ENCODE measurements around the gene RFX7. TPM values are rescaled to one million over a fixed set of nuclear protein-coding genes. Genes with fewer than 3 reads are reported as not detected.

RFX7 gene
- total and polyA plus RNA-seq, 10 donors = 2.7 to 30.2 (median 20.9) TPM

GRCh38 chr15:56148064-56148463 is 95.6 kb downstream of the RFX7 start:
- TF ChIP-seq CTCF (IDR thresholded peaks at IDR 0.05 in 8 of 11, conservative IDR thresholded peaks at IDR 0.05 in 3 of 11) = no peak
- no peak for TF ChIP-seq POLR2AphosphoS5 (IDR thresholded peaks at IDR 0.05)
- TF ChIP-seq POLR2A (IDR thresholded peaks at IDR 0.05) = no peak
- Histone ChIP-seq H3K27ac (peak overlapping the region in 1 of 8 donors; percentile 18), H3K9me3 (peaks cover 0 to 5% (median 0%) of the 10 kb centered on the region in 8 donors), H3K36me3 (peaks cover 0 to 11% (median under 1%) of the 10 kb centered on the region in 6 donors), H3K27me3 (replicated peaks in 1 of 7) (no peaks in the 10 kb centered on the region), H3K4me3 (no peak overlapping the region), H3K4me1 (peaks cover 0 to 9% (median 0%) of the 10 kb centered on the region in 6 donors)
- 65 to 78% (median 71%) methylated on average over 3 of the region's 3 CpGs for WGBS, 5 donors
- DNase-seq = no peak
- intact Hi-C loops (cut with DNase I; ENCODE audit: low total_unique reads) = no loop called here

GRCh38 chr15:56146756-56147155 is 96.9 kb downstream of the RFX7 start:
- H3K27ac ChIP-seq = no peak overlapping the region
- DNase-seq = no peak
- no peak for TF ChIP-seq CTCF (IDR thresholded peaks at IDR 0.05 in 8 of 11, conservative IDR thresholded peaks at IDR 0.05 in 3 of 11)
- no peak for TF ChIP-seq POLR2A (IDR thresholded peaks at IDR 0.05)
- TF ChIP-seq POLR2AphosphoS5 (IDR thresholded peaks at IDR 0.05) = no peak
- WGBS, 5 donors = 83 to 98% (median 88%) methylated on average over 1 of the region's 1 CpG
- no peaks in the 10 kb centered on the region for H3K27me3 ChIP-seq (replicated peaks in 1 of 7)
- H3K4me3 ChIP-seq = no peak overlapping the region
- intact Hi-C loops (cut with DNase I; ENCODE audit: low total_unique reads) = no loop called here
- peaks cover 0 to 5% (median 0%) of the 10 kb centered on the region in 8 donors for H3K9me3 ChIP-seq
- peaks cover 0 to 24% (median 11%) of the 10 kb centered on the region in 6 donors for H3K36me3 ChIP-seq
- H3K4me1 ChIP-seq = peaks cover 0 to 9% (median 0%) of the 10 kb centered on the region in 6 donors

GRCh38 chr15:56128081-56128480 is 115.6 kb downstream of the RFX7 start:
- Histone ChIP-seq H3K36me3 (peaks cover 0 to 79% (median 17%) of the 10 kb centered on the region in 6 donors), H3K4me1 (no peaks in the 10 kb centered on the region), H3K27me3 (replicated peaks in 1 of 7) (no peaks in the 10 kb centered on the region), H3K9me3 (peaks cover 0 to 65% (median 52%) of the 10 kb centered on the region in 8 donors), H3K4me3 (no peak overlapping the region), H3K27ac (no peak overlapping the region)
- TF ChIP-seq CTCF (IDR thresholded peaks at IDR 0.05 in 8 of 11, conservative IDR thresholded peaks at IDR 0.05 in 3 of 11) = no peak
- no peak for TF ChIP-seq POLR2AphosphoS5 (IDR thresholded peaks at IDR 0.05)
- TF ChIP-seq POLR2A (IDR thresholded peaks at IDR 0.05) = no peak
- intact Hi-C loops (cut with DNase I; ENCODE audit: low total_unique reads) = no loop called here
- DNase-seq = no peak

- Histone ChIP-seq H3K4me3 (no peak overlapping the region), H3K9me3 (peaks cover 3 to 70% (median 57%) of the 10 kb centered on the region in 8 donors), H3K27me3 (replicated peaks in 1 of 7) (no peaks in the 10 kb centered on the region), H3K27ac (no peak overlapping the region), H3K4me1 (no peaks in the 10 kb centered on the region), H3K36me3 (peaks cover 0 to 86% (median 17%) of the 10 kb centered on the region in 6 donors)
- DNase-seq = no peak
- TF ChIP-seq POLR2A (IDR thresholded peaks at IDR 0.05) (no peak), POLR2AphosphoS5 (IDR thresholded peaks at IDR 0.05) (no peak), CTCF (IDR thresholded peaks at IDR 0.05 in 8 of 11, conservative IDR thresholded peaks at IDR 0.05 in 3 of 11) (no peak)
- intact Hi-C loops (cut with DNase I; ENCODE audit: low total_unique reads) = no loop called here
Measured at GRCh38 chr15:56126409-56126808, 117.3 kb downstream of the RFX7 start.

All from spleen (tissue), 11 donors.